HL-60/S4 (cell line): ENCODE data around the gene ASIP.
"Not testable (repeated sequence)": the region's sequence is repeated elsewhere in the genome, so short reads cannot be mapped to it uniquely, and the experiment has no call there.

Source experiments
- in situ Hi-C: fragments of 300-500 bp; cut with MboI; formaldehyde crosslinking; loops from 2 replicates; pipeline ENCODE4 v1.14.3; 2022; ENCODE audit warnings: low sequenced_read_pairs

ASIP gene

GRCh38 chr20:34282041-34282440 is 40.8 kb downstream of the ASIP start:
- in situ Hi-C loops: no loop called here

GRCh38 chr20:34283844-34284243 is 42.6 kb downstream of the ASIP start:
- in situ Hi-C loops: no loop called here

- in situ Hi-C loops: no loop called here
Observed at GRCh38 chr20:34285450-34285849, 44.2 kb downstream of the ASIP start.

GRCh38 chr20:34287500-34287899 is 46.3 kb downstream of the ASIP start:
- in situ Hi-C loops: not testable (repeated sequence)

GRCh38 chr20:34290471-34290870 is 49.2 kb downstream of the ASIP start:
- in situ Hi-C loops: no loop called here

GRCh38 chr20:34292496-34292895 is 51.3 kb downstream of the ASIP start:
- in situ Hi-C loops: no loop called here

GRCh38 chr20:34293119-34293518 is 51.9 kb downstream of the ASIP start:
- in situ Hi-C loops: no loop called here

GRCh38 chr20:34293589-34293988 is 52.4 kb downstream of the ASIP start:
- in situ Hi-C loops: no loop called here

- in situ Hi-C loops: no loop called here
Observed at GRCh38 chr20:34294563-34294962, 53.3 kb downstream of the ASIP start.

- in situ Hi-C loops: no loop called here
Observed at GRCh38 chr20:34295284-34295683, 54.1 kb downstream of the ASIP start.

GRCh38 chr20:34296468-34296867 is 55.2 kb downstream of the ASIP start:
- in situ Hi-C loops: no loop called here

GRCh38 chr20:34298294-34298784 is 57.1 kb downstream of the ASIP start:
- in situ Hi-C loops: not testable (repeated sequence)

GRCh38 chr20:34299556-34300255 is 58.5 kb downstream of the ASIP start:
- in situ Hi-C loops: loop anchor here (25.0 kb wide), 1 partner anchor 413 kb away; the partner anchor contains the start of gene TP53INP2

- in situ Hi-C loops: loop anchor here (25.0 kb wide), 1 partner anchor 412 kb away; the partner anchor contains the start of gene TP53INP2
Observed at GRCh38 chr20:34300256-34300806, 59.1 kb downstream of the ASIP start.

- in situ Hi-C loops: loop anchor here (25.0 kb wide), 1 partner anchor 411 kb away; the partner anchor contains the start of gene TP53INP2
Observed at GRCh38 chr20:34300809-34301586, 59.8 kb downstream of the ASIP start.

- in situ Hi-C loops: loop anchor here (25.0 kb wide), 1 partner anchor 411 kb away; the partner anchor contains the start of gene TP53INP2
Observed at GRCh38 chr20:34301587-34302311, 60.5 kb downstream of the ASIP start.

- in situ Hi-C loops: loop anchor here (25.0 kb wide), 1 partner anchor 410 kb away; the partner anchor contains the start of gene TP53INP2
Observed at GRCh38 chr20:34302312-34302722, 61.1 kb downstream of the ASIP start.

GRCh38 chr20:34302723-34303533 is 61.7 kb downstream of the ASIP start, which contains the start of gene AHCY:
AHCY (minus strand) TSS chr20:34303355; CDS start chr20:34303270, 85 bp downstream.
- in situ Hi-C loops: loop anchor here (25.0 kb wide), 1 partner anchor 409 kb away; the partner anchor contains the start of gene TP53INP2
